ENCODE data around the gene PALLD.

PALLD gene

DNA sequence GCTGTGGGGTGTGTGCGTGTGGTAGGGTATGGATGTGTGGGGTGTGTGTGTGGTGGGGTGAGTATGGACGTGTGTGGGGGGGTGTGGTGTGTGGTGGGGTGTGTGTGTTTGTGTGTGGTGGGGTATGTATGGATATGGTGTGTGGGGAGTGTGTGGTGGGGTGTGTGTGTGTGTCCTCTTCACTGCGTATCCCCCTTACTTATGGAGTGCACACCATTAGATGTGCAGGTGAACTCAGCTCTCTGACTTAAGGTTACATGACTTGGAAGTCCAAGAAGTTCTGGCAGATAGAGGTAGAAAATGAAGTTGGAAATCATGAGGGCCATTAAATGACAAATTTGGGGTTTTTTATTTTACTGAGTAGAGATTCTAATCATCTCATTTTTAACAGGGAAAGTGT lies 182.5 kb downstream of the PALLD start:
- Histone ChIP-seq H3K9me3 (ENCODE audit: severe bottlenecking) (no peaks in the 10 kb centered on the region), H3K27ac (no peak overlapping the region), H3K4me3 (ENCODE audit: low read depth, low read length) (no peak overlapping the region), H3K36me3 (no peaks in the 10 kb centered on the region), H3K27me3 (ENCODE audit: insufficient read depth, low read depth, severe bottlenecking) (no peaks in the 10 kb centered on the region)
- no peak for DNase-seq
- TF ChIP-seq, protein P1, sequence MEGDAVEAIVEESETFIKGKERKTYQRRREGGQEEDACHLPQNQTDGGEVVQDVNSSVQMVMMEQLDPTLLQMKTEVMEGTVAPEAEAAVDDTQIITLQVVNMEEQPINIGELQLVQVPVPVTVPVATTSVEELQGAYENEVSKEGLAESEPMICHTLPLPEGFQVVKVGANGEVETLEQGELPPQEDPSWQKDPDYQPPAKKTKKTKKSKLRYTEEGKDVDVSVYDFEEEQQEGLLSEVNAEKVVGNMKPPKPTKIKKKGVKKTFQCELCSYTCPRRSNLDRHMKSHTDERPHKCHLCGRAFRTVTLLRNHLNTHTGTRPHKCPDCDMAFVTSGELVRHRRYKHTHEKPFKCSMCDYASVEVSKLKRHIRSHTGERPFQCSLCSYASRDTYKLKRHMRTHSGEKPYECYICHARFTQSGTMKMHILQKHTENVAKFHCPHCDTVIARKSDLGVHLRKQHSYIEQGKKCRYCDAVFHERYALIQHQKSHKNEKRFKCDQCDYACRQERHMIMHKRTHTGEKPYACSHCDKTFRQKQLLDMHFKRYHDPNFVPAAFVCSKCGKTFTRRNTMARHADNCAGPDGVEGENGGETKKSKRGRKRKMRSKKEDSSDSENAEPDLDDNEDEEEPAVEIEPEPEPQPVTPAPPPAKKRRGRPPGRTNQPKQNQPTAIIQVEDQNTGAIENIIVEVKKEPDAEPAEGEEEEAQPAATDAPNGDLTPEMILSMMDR (IDR thresholded peaks at IDR 0.05; ENCODE audit: low read depth, low read length): no peak

DNA sequence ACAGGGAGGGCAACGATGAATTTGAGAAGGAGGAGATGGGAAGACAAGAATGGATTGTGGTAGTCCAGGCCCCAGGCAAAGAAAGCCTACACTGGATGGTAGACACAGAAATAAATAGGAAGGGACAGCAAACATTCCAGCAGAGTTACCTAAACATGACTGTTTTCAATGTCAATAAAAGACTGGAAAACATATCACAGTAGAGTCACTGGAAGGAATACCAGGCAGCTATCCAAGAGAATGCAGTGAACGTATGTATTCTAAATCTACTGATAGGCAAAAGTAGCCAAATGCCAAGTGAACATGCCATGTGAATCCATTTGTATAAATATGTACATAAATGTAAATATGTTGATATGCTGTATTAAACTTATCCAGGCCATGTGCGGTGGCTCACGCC lies 183.0 kb downstream of the PALLD start:
- Histone ChIP-seq H3K36me3 (no peaks in the 10 kb centered on the region), H3K27me3 (ENCODE audit: insufficient read depth, low read depth, severe bottlenecking) (no peaks in the 10 kb centered on the region), H3K27ac (no peak overlapping the region), H3K9me3 (ENCODE audit: severe bottlenecking) (no peaks in the 10 kb centered on the region), H3K4me3 (ENCODE audit: low read depth, low read length) (no peak overlapping the region)
- TF ChIP-seq, protein P1 (IDR thresholded peaks at IDR 0.05; ENCODE audit: low read depth, low read length): no peak
- no peak for DNase-seq

DNA sequence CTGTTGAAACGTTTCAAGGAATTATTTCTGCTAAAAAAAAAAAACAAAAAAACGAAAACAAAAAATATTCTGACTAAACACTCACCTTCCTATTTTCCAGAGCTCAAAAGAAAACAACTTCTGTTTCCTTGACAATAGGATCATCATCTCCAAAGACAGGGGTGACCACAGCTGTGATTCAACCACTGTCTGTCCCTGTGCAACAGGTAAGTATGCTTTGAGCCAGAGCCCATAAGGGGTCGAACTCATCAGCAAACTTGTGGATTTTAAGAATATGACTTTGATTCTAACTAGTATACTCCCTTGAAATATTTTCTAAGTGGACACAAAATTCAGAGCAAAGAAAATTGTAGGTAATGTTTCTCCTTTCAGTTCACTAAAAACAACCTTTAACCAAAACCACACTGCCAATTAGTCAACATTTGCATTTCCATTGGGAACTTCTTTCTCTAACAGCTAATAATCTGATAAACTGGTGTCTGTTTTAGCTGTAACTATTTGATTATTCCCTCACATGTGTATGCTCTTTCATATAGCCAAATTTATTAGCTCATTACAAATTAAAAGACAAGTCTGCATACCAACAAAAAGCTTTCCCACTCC lies 186.1 kb downstream of the PALLD start:
- TF ChIP-seq, protein P1 (IDR thresholded peaks at IDR 0.05; ENCODE audit: low read depth, low read length): no peak
- Histone ChIP-seq H3K9me3 (ENCODE audit: severe bottlenecking) (peaks cover 3% of the 10 kb centered on the region), H3K27me3 (ENCODE audit: insufficient read depth, low read depth, severe bottlenecking) (no peaks in the 10 kb centered on the region), H3K27ac (no peak overlapping the region), H3K4me3 (ENCODE audit: low read depth, low read length) (no peak overlapping the region), H3K36me3 (no peaks in the 10 kb centered on the region)
- DNase-seq: no peak

DNA sequence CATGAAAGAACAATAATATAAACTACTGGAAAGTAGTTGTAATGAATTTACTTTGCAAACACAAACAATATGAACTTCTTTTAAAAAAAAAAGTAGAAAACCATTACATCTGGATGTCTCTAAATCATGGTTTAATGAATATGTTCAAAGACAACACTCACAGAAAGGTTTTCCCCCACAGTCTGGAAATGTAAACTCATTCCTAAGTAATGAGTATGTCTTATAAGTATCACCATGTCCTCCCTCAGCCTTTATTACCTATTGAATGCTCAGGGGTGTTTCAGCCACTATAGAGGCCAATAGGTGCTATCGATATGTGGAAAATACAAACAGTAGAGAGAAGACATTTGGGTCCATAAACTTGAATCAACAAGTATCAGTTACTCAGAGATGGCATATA lies 186.7 kb downstream of the PALLD start:
- Histone ChIP-seq H3K27ac (no peak overlapping the region), H3K27me3 (ENCODE audit: insufficient read depth, low read depth, severe bottlenecking) (no peaks in the 10 kb centered on the region), H3K36me3 (no peaks in the 10 kb centered on the region), H3K4me3 (ENCODE audit: low read depth, low read length) (no peak overlapping the region), H3K9me3 (ENCODE audit: severe bottlenecking) (peaks cover 3% of the 10 kb centered on the region)
- TF ChIP-seq, protein P1 (IDR thresholded peaks at IDR 0.05; ENCODE audit: low read depth, low read length): no peak
- no peak for DNase-seq

DNA sequence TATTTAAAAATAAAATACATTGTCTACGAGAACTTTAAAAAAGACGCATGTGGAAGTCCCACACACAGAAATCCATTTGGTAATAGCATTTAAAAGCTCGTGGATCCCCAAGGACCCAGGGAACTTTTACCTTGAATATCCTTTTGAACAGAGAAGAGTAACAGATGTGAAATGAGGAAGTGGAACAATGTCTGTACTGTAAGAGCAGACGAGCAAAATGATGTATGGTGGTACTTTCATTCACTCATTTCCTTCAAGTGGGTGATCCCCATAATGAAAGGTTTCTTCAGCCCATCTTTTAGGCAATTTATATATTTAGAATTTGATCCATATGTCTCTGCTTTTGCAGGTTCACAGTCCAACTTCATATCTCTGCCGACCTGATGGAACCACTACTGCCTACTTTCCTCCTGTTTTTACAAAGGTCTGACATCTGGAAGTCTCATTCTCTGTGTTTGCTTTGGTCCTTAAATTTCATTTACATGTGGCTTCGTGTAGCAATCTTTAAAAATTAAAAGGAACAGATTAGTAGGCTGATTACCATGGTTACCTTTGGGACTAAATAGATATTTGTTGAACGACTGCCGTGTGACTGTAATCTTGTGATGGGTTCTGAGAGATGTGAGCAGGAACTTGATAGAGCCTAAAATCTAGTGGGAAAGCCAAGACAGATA lies 188.4 kb downstream of the PALLD start:
- Histone ChIP-seq H3K27ac (no peak overlapping the region), H3K27me3 (ENCODE audit: insufficient read depth, low read depth, severe bottlenecking) (no peaks in the 10 kb centered on the region), H3K9me3 (ENCODE audit: severe bottlenecking) (peaks cover 3% of the 10 kb centered on the region), H3K36me3 (no peaks in the 10 kb centered on the region), H3K4me3 (ENCODE audit: low read depth, low read length) (no peak overlapping the region)
- DNase-seq: no peak
- TF ChIP-seq, protein P1 (IDR thresholded peaks at IDR 0.05; ENCODE audit: low read depth, low read length): no peak

DNA sequence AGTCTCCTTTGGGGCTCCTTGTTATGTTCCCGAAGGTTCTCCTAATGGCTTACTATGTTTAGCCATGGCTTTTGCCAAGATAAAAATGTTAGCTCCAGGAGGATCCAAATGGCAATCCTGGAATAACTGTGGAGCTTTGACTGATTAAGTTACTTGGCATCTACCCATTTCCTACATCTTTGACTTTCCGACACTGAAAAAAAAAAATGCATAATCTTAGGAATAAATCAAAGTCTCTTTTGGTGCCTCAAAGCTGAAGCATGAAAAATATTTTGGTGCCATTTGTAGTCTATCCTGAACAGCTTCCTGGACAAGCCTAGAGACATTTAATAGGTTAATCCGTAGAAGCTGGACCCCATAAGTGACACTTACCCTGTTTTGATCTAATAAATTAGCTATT lies 191.7 kb downstream of the PALLD start:
- H3K27me3 ChIP-seq (ENCODE audit: insufficient read depth, low read depth, severe bottlenecking): no peaks in the 10 kb centered on the region
- no peak for DNase-seq
- H3K4me3 ChIP-seq (ENCODE audit: low read depth, low read length): no peak overlapping the region
- no peaks in the 10 kb centered on the region for H3K36me3 ChIP-seq
- H3K27ac ChIP-seq: no peak overlapping the region
- peaks cover 3% of the 10 kb centered on the region for H3K9me3 ChIP-seq (ENCODE audit: severe bottlenecking)
- TF ChIP-seq, protein P1 (IDR thresholded peaks at IDR 0.05; ENCODE audit: low read depth, low read length): no peak

All from WERI-Rb-1 (cell line).